DMS153 treated with DMSO at 0.1 percent for 48 hours (cell line): ENCODE measurements around the gene PHLDB3.
A peak's percentile ranks its signal among the peaks of the same experiment; 100 is the strongest.
"Not testable (repeated sequence)": the region's sequence is repeated elsewhere in the genome, so short reads cannot be mapped to it uniquely, and the experiment has no call there.

ENCODE experiments used
- DNase-seq: peaks from one replicate; lab custom pipeline; 2025; ENCODE audit not compliant: unreplicated experiment; lab: John Stamatoyannopoulos, UW

PHLDB3 gene

GRCh38 chr19:43527860-43528622 lies 23.5 kb upstream of the PHLDB3 start:
- peak; percentile 80 for DNase-seq

GRCh38 chr19:43526884-43527859 lies 22.6 kb upstream of the PHLDB3 start, which contains the start of gene ETHE1:
Gene ETHE1, minus strand, starts transcription at chr19:43527201. Its CDS starts 24 bp downstream, at chr19:43527177.
- DNase-seq = peak; percentile 12

DNA sequence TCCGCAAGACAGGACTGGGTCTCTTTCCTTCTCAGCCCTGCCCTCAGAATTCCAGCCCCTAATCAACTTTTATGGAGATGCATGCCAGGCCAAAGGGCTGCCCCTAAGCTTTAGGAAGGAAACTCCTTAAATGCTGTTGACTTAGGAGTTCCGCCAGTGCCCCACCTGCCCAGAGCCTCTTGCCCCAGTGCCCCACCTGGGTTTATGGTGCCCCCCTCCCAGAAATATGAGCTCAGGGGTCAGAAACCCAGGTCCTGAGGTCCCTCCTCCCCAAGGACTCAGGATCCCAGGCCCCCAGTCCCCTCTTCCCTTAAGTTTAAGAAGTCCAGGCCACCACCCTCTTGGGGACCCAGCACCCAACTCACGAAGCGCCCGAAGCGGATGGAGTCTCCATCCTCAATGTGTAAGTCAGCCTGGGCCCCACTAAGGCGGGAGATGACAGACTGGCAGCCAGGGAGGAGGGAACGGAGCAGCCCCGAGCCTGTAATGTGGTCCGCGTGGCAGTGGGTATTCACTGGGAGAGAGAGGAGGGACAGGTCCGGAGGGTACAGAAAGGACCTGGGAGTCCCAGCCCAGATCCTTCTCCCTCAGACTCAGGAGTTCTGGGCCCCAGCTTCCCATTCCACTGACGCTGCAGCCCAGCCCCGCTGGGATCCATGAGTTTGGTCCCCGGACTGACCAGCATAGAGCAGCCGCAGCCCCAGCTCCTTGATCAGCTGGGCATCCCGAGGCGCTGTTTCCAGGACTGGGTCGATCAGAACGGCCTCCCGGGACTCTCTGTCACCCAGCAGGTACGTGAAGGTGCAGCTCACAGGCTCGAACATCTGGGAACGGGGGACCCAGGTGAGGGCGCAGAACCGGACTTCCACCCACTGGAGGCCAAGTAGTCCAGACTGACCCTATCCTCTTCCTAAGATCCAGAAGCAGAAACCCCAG lies 21.6 kb upstream of the PHLDB3 start:
- DNase-seq = no peak

- DNase-seq = peak; percentile 13
Observed at GRCh38 chr19:43524922-43525835, 20.6 kb upstream of the PHLDB3 start.

DNA sequence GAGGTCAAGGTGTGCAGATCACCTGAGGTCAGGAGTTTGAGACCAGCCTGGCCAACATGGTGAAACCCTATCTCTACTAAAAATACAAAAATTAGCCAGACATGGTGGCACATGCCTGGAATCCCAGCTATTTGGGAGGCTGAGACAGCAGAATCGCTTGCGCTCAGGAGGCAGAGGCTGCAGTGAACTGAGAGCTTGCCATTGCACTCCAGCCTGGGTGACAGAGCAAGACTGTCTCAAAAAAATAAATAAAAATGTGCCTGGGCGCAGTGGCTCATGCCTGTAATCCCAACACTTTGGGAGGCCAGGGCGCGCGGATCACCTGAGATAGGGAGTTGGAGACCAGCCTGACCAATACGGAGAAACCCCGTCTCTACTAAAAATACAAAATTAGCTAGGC lies 19.1 kb upstream of the PHLDB3 start:
- DNase-seq = not testable (repeated sequence)

DNA sequence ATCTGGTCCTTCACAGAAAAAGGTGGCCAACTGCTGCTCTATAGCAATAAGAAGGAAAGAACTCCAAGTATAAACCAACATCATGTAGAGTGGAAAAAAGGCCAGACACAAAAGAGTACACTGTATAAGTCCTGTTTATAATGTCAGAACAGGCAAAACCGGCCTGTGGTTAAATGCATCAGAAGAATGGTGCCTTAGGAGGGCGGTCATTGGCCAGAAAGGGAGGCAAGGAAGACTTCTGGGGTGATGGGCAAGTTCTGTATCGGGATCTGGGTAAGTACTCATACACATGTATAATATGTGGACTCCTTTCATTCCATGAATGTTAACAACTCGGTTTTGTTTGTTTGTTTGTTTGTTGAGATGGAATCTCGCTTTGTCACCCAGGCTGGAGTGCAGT lies 18.4 kb upstream of the PHLDB3 start:
- DNase-seq = no peak

GRCh38 chr19:43519436-43520088 lies 15.0 kb upstream of the PHLDB3 start:
- peak; percentile 69 for DNase-seq

- no peak for DNase-seq
Observed at GRCh38 chr19:43518051-43518450, 13.5 kb upstream of the PHLDB3 start.

GRCh38 chr19:43512399-43512798 lies 7.9 kb upstream of the PHLDB3 start:
- DNase-seq = not testable (repeated sequence)

DNA sequence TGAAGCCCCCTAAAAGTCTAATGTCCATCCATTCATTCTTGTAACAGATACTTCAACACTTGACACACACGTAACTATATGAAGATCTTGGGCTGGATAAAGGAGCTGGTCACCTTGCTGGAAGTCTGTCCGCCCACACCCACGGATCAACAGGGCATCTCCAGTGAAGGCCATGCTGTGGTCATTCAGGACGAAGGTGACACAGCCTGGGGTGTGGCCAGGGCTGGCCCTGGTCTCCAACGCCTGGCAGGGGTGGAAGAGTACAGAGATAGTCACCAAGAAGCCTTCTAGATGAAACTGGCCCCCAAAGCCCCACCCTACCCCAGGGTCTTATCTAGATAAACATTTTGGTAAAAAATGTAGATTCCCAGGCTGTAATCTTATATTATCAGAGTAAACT lies 6.8 kb upstream of the PHLDB3 start:
- no peak for DNase-seq

- DNase-seq = no peak
Observed at GRCh38 chr19:43510713-43511112, 6.2 kb upstream of the PHLDB3 start.

DNA sequence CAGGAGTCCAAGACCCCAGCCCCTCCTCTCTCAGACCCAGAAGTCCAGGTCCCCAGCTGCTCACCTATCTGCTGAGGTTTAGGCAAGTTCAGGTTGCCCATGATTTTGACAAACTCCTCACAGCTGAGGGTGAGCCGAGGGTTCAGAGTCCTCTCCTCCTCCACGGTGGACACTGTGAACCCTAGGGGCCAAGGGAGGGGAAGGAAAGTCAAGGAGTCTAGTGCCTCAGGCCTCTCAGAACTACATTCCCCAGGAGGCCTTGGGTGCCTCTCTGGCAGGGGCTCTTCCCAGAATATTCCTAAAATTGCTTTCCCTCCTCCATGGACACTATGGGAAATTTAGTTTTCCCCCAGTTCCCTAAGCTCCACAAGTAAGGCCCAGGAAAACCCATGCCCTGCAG lies 3.3 kb upstream of the PHLDB3 start:
- no peak for DNase-seq

GRCh38 chr19:43506629-43507028 lies 2.1 kb upstream of the PHLDB3 start:
- DNase-seq = no peak

- no peak for DNase-seq
Observed at GRCh38 chr19:43505941-43506340, 1.4 kb upstream of the PHLDB3 start.

GRCh38 chr19:43505186-43505456 lies 575 bp upstream of the PHLDB3 start:
- DNase-seq = no peak

DNA sequence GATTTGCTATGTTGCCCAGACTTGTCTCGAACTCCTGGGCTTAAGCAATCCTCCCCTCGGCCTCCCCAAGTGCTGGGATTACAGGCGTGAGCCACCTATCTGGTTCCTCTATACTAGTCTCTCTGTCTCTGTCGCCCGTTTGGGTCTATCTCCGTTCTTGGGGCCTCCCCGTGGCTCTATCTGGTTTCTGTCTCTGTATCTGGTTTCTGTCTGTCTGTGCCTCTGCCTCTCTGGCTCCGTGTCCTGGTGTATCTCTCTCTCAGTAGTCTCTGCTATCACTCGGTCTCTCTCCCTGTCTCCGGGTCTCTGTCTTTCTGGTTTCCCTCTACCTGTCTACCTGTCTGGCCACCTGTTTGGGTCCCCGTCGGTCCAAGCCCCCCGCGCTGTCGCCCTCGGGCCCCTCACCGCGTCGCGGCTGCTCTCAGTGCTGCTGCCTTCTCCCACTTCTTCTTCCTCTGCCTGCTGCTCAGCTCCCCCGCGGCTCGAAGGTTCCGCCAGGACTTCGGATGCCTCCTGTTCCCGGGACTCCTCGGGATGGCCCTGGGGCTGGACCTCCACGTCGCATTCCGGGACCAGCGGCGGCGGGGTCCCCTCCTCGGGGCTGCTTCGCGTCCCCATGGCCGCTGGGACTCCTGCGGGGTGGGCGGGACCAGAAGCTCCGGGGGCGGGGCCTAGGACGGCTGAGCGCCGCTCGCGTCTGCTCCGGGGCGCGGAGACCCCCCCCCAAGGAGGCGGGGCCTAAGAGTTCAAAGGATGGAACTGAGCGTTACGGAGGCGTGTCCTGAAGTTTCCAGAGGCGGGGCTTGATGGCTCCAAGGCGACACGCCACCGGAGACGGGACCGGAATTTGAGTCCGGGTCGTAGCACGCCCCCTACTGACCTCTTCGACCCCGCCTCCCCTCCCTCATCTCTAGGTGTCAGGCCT lies 783 bp downstream of the PHLDB3 start:
- peak; percentile 87 for DNase-seq

GRCh38 chr19:43502419-43502976 lies 2.0 kb downstream of the PHLDB3 start:
- DNase-seq = no peak
